ENCODE results near the gene KIF1A.

- TF ChIP-seq SPI1 (IDR thresholded peaks at IDR 0.05; ENCODE audit: borderline replicate concordance, insufficient read depth, low read depth, low read length), result no peak
- no peak for TF ChIP-seq FOS (IDR thresholded peaks at IDR 0.05; ENCODE audit: borderline replicate concordance, extremely low read depth, insufficient read length)
- no peak for TF ChIP-seq PAX5 (IDR thresholded peaks at IDR 0.05; ENCODE audit: borderline replicate concordance, low read depth, low read length)
- TF ChIP-seq POLR2A (IDR thresholded peaks at IDR 0.05; ENCODE audit: low read depth, low read length), result no peak
- TF ChIP-seq USF2 (IDR thresholded peaks at IDR 0.05; ENCODE audit: borderline replicate concordance, low read depth, low read length), result no peak
- no peak for TF ChIP-seq NFIC (IDR thresholded peaks at IDR 0.05; ENCODE audit: low read depth, low read length)
- no peak for TF ChIP-seq MTA2 (IDR thresholded peaks at IDR 0.05; ENCODE audit: low read depth)
- no peak for TF ChIP-seq MAX (IDR thresholded peaks at IDR 0.05; ENCODE audit: low read depth, low read length)
- TF ChIP-seq NFXL1 (IDR thresholded peaks at IDR 0.05; ENCODE audit: borderline replicate concordance), result no peak
- no peak for TF ChIP-seq ASH2L (IDR thresholded peaks at IDR 0.05; ENCODE audit: borderline replicate concordance, low read depth)
- TF ChIP-seq ZNF274 (IDR thresholded peaks at IDR 0.05; ENCODE audit: insufficient read depth, insufficient read length), result no peak
Observed at GRCh38 chr2:240672701-240673190, 147.3 kb downstream of the KIF1A start.
